Measurements from ENCODE around the gene WNT6. TPM values are rescaled to one million over a fixed set of nuclear protein-coding genes. Genes with fewer than 3 reads are reported as not detected.

Gene WNT6
- total RNA-seq, 1 donor from 2014 or later: not detected

GRCh38 chr2:218894880-218895157 is 35.2 kb downstream of the WNT6 start:
- Mint-ChIP-seq H3K4me1 (ENCODE audit: low read depth) (peaks cover 19% of the 10 kb centered on the region), H3K27me3 (ENCODE audit: low read depth) (peaks cover 44% of the 10 kb centered on the region), H3K27ac (ENCODE audit: unreplicated experiment) (peak overlapping the region; percentile 61), H3K9me3 (ENCODE audit: low read depth) (no peaks in the 10 kb centered on the region), H3K36me3 (ENCODE audit: low read depth) (peaks cover 2% of the 10 kb centered on the region), H3K4me3 (ENCODE audit: unreplicated experiment) (no peak overlapping the region)
- DNase-seq (ENCODE audit: low spot score): no peak
- TF ChIP-seq CTCF (IDR thresholded peaks at IDR 0.05): no peak

- Mint-ChIP-seq H3K27ac (ENCODE audit: unreplicated experiment) (no peak overlapping the region), H3K4me3 (ENCODE audit: unreplicated experiment) (no peak overlapping the region), H3K4me1 (ENCODE audit: low read depth) (peaks cover 19% of the 10 kb centered on the region), H3K9me3 (ENCODE audit: low read depth) (no peaks in the 10 kb centered on the region), H3K36me3 (ENCODE audit: low read depth) (peaks cover 2% of the 10 kb centered on the region), H3K27me3 (ENCODE audit: low read depth) (peaks cover 45% of the 10 kb centered on the region)
- no peak for TF ChIP-seq CTCF (IDR thresholded peaks at IDR 0.05)
- no peak for DNase-seq (ENCODE audit: low spot score)
These were observed 35.7 kb downstream of the WNT6 start for GRCh38 chr2:218895326-218895725.

GRCh38 chr2:218895759-218896500 is 36.3 kb downstream of the WNT6 start:
- Mint-ChIP-seq H3K9me3 (ENCODE audit: low read depth) (peaks cover 2% of the 10 kb centered on the region), H3K4me1 (ENCODE audit: low read depth) (peaks cover 19% of the 10 kb centered on the region), H3K27ac (ENCODE audit: unreplicated experiment) (no peak overlapping the region), H3K36me3 (ENCODE audit: low read depth) (peaks cover 2% of the 10 kb centered on the region), H3K27me3 (ENCODE audit: low read depth) (peaks cover 51% of the 10 kb centered on the region), H3K4me3 (ENCODE audit: unreplicated experiment) (no peak overlapping the region)
- no peak for DNase-seq (ENCODE audit: low spot score)
- TF ChIP-seq CTCF (IDR thresholded peaks at IDR 0.05): no peak

GRCh38 chr2:218896501-218897393 is 37.1 kb downstream of the WNT6 start:
- Mint-ChIP-seq H3K4me3 (ENCODE audit: unreplicated experiment) (no peak overlapping the region), H3K27ac (ENCODE audit: unreplicated experiment) (no peak overlapping the region), H3K27me3 (ENCODE audit: low read depth) (peaks cover 51% of the 10 kb centered on the region), H3K4me1 (ENCODE audit: low read depth) (peaks cover 19% of the 10 kb centered on the region), H3K36me3 (ENCODE audit: low read depth) (peaks cover 2% of the 10 kb centered on the region), H3K9me3 (ENCODE audit: low read depth) (peaks cover 6% of the 10 kb centered on the region)
- TF ChIP-seq CTCF (IDR thresholded peaks at IDR 0.05): no peak
- no peak for DNase-seq (ENCODE audit: low spot score)

GRCh38 chr2:218897394-218898108 is 37.9 kb downstream of the WNT6 start:
- no peak for TF ChIP-seq CTCF (IDR thresholded peaks at IDR 0.05)
- Mint-ChIP-seq H3K27me3 (ENCODE audit: low read depth) (peaks cover 59% of the 10 kb centered on the region), H3K4me3 (ENCODE audit: unreplicated experiment) (no peak overlapping the region)

More at GRCh38 chr2:218897394-218898108, 37.9 kb downstream of the WNT6 start:
- peaks cover 6% of the 10 kb centered on the region for H3K9me3 Mint-ChIP-seq (ENCODE audit: low read depth)
- no peak for DNase-seq (ENCODE audit: low spot score)
- H3K36me3 Mint-ChIP-seq (ENCODE audit: low read depth): peaks cover 4% of the 10 kb centered on the region
- H3K4me1 Mint-ChIP-seq (ENCODE audit: low read depth): peaks cover 19% of the 10 kb centered on the region
- H3K27ac Mint-ChIP-seq (ENCODE audit: unreplicated experiment): no peak overlapping the region

All from chondrocyte (in vitro differentiated cells).